GM18951 (cell line): ENCODE measurements around the gene BRICD5.

Experiments
- POLR2A ChIP-seq: IDR thresholded peaks from 4 replicates; pipeline ENCODE4 v1.6.1; 2011; ENCODE audit warnings: mild to moderate bottlenecking; ENCODE audit not compliant: insufficient read length, insufficient read depth; ENCODE audit errors: extremely low read depth
- in situ Hi-C: fragments of 300-500 bp; cut with MboI; formaldehyde crosslinking; loops from one replicate; pipeline ENCODE4 v1.12.0; 2022; ENCODE audit warnings: low sequenced_read_pairs, mixed read lengths, inconsistent platforms; ENCODE audit not compliant: unreplicated experiment

BRICD5 gene

GRCh38 chr16:2180962-2181923, 29.4 kb downstream of the BRICD5 start:
- in situ Hi-C loops, result no loop called here

DNA sequence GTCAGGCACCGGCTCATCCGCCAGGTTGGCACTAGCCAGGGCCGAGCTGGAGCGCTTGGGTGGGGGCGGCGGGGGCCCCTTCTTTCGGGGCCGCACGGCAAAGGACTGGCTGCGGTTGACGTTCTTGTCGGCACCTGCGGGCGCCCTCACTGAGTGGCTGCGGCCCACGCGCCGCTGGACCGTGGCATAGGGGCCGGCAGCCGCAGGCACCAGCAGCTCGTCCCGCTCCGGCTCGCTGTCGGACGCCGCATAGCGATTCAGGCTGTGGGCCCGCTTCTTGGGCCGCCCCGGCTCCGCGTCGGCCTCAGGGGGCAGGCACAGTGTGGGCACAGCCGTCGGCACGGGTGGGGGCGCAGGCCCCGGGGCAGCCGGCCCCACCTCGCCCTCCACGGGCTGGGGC, 30.2 kb downstream of the BRICD5 start:
- in situ Hi-C loops, result no loop called here
- no peak for TF ChIP-seq POLR2A

More at GRCh38 chr16:2180962-2181923, 29.4 kb downstream of the BRICD5 start:
- no peak for TF ChIP-seq POLR2A

GRCh38 chr16:2179576-2179975, 31.1 kb downstream of the BRICD5 start:
- TF ChIP-seq POLR2A, result no peak
- in situ Hi-C loops, result no loop called here

DNA sequence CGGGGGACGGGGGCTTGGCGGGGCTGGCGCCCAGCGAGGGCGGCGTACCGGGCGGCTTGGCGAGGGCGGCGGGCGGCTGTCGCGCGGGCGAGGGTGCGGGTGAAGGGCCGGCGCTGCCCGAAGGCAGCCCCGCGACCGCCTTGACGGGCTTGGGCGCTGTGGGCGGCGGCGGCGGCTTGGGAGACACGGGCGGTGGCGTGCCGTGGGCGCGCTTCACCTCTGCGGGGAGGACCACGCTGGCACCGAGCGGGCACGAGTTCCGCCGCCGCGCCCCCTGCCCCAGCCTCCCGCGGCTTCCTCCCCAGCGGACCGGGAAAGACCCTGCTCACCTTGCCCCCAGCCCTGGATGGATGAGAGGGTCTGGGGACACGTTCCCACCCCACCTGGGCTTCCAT, 31.6 kb downstream of the BRICD5 start:
- in situ Hi-C loops, result no loop called here
- no peak for TF ChIP-seq POLR2A

- in situ Hi-C loops, result no loop called here
- TF ChIP-seq POLR2A, result no peak
Observed at GRCh38 chr16:2178321-2179106, 32.1 kb downstream of the BRICD5 start.

DNA sequence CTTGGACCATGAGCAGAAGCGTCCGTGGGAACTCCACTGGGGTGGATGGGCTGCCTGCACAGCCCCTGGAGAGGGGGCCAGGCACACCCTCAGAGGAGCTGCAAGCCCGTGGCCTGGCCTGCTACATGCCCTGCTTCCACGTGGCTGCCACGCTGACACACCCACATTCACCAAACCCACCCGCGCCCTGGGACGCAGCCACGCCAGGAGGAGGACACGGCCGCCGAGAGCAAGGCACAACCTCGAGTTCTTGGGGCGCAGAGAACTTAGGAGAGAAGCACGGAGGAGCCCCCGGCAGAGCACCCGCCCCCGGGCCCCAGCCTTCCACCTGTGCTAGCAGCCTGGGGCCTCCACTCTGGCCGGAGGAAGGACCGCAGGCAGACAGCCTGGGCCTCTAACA, 33.1 kb downstream of the BRICD5 start:
- in situ Hi-C loops, result no loop called here

DNA sequence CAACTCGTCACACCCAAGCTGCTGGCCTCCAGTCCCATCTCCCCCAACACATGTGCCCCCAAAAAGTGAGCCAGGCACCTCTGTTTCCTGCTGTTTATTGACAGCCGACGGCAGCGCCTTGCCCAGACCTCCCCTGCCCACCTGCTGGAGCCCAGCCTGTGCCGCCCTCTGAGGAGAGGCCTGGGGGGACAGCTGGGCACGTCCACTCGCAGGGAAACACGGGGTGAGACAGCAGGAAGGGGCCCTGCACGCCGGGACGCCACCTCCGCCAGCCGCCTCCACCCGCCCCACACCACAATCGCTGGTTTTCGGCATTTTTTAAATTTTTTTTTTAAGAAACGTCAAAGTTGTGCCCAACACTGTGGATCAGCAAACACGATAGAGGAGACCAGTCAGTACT, 33.6 kb downstream of the BRICD5 start:
- in situ Hi-C loops, result no loop called here
- TF ChIP-seq POLR2A, result no peak

More for the DNA sequence above, 33.1 kb downstream of the BRICD5 start:
- TF ChIP-seq POLR2A, result no peak

- TF ChIP-seq POLR2A, result no peak
- in situ Hi-C loops, result no loop called here
Observed at GRCh38 chr16:2176047-2176446, 34.6 kb downstream of the BRICD5 start.

DNA sequence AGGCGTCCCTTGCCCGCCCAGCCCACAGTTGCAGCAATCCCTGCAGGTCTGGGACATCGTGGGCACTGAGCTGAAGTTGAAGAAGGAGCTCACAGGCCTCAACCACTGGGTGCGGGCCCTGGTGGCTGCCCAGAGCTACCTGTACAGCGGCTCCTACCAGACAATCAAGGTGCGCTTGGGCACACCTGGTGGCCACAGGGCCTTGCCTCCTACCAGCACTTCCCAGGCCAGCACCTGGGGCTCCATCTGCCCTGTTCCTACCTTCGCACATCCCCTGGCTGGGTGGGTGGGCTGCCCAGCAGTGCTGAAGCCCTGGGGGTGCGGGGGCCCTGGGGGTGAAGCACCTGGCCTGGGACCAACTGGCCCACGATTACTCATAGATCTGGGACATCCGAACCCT, 35.2 kb downstream of the BRICD5 start:
- no peak for TF ChIP-seq POLR2A
- in situ Hi-C loops, result no loop called here

- in situ Hi-C loops, result no loop called here
- no peak for TF ChIP-seq POLR2A
Observed at GRCh38 chr16:2174396-2175131, 36.1 kb downstream of the BRICD5 start.

DNA sequence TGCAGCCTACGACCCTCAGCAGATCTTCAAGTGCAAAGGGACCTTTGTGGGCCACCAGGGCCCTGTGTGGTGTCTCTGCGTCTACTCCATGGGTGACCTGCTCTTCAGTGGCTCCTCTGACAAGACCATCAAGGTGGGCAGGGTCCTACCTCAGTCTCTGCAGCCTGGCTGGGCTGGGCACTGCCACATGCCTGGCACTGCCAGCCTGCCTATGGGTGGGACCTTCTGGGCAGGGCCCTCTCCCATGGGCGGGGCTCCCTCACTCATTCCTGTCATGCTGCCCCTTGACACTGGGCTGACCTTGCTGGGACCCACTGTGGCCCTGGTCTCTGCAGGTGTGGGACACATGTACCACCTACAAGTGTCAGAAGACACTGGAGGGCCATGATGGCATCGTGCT, 36.7 kb downstream of the BRICD5 start:
- in situ Hi-C loops, result no loop called here
- no peak for TF ChIP-seq POLR2A

DNA sequence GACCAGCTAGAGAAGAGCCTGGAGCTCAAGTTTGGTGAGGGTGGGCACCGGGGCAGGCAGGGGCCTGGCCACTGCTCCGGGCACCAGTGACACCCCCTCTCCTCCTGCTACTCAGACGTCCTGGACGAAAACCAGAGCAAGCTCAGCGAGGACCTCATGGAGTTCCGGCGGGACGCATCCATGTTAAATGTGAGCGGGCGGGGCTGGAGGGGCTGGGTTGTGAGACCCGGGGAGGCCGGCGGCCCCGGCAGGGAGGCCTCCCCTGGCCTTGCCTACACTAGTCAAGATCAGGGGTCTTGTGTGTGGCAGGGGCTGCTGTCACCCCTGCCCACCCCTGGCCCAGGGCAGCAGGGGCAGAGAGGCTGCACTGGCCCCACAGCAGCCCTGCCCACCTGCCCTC, 37.3 kb downstream of the BRICD5 start:
- in situ Hi-C loops, result no loop called here
- no peak for TF ChIP-seq POLR2A
